Muscle layer of duodenum (tissue), 2 donors: ENCODE results near the gene PRDM16.
A peak's percentile ranks its signal among the peaks of the same experiment; 100 is the strongest.

ENCODE experiments used
- H3K27ac ChIP-seq: one replicate; pipeline ENCODE4 v1.7.0; 2013; ENCODE audit warnings: mild to moderate bottlenecking, low read length
- H3K27me3 ChIP-seq: one replicate; pipeline ENCODE4 v1.7.0; 2013; ENCODE audit warnings: low read depth, mild to moderate bottlenecking, control low read depth, low read length
- H3K36me3 ChIP-seq, 2 donors: one replicate each; pipeline ENCODE4 v1.7.0; 2013; ENCODE audit warnings: low read length in 2 of 2, control low read depth in 1 of 2, mild to moderate bottlenecking in 1 of 2; ENCODE audit not compliant: insufficient read depth in 2 of 2, control insufficient read depth in 1 of 2
- H3K4me1 ChIP-seq, 2 donors: one replicate each; pipeline ENCODE4 v1.7.0; 2013; ENCODE audit warnings: low read length in 2 of 2, mild to moderate bottlenecking in 2 of 2, control low read depth in 1 of 2, moderate library complexity in 1 of 2; ENCODE audit not compliant: insufficient read depth in 2 of 2, control insufficient read depth in 1 of 2
- H3K4me3 ChIP-seq, 2 donors: one replicate each; pipeline ENCODE4 v1.7.0; 2013; ENCODE audit warnings: low read length in 2 of 2, low read depth in 1 of 2, mild to moderate bottlenecking in 1 of 2
- H3K9me3 ChIP-seq, 2 donors: one replicate each; pipeline ENCODE4 v1.7.0; 2013; ENCODE audit warnings: low read length in 2 of 2, control low read depth in 1 of 2, mild to moderate bottlenecking in 1 of 2; ENCODE audit not compliant: control insufficient read depth in 1 of 2
- donor health status: healthy.

The PRDM16 gene

GRCh38 chr1:3066250-3066711 is 2.7 kb upstream of the PRDM16 start:
- Histone ChIP-seq H3K36me3 (no peaks in the 10 kb centered on the region), H3K4me3 (no peak overlapping the region), H3K27me3 (peaks cover 43% of the 10 kb centered on the region), H3K4me1 (peaks cover 0 to 41% of the 10 kb centered on the region in 2 donors), H3K9me3 (no peaks in the 10 kb centered on the region), H3K27ac (no peak overlapping the region)

- H3K9me3 ChIP-seq = no peaks in the 10 kb centered on the region
- no peaks in the 10 kb centered on the region for H3K36me3 ChIP-seq
- peaks cover 48% of the 10 kb centered on the region for H3K27me3 ChIP-seq
- H3K4me3 ChIP-seq = no peak overlapping the region
- peaks cover 0 to 42% of the 10 kb centered on the region in 2 donors for H3K4me1 ChIP-seq
- no peak overlapping the region for H3K27ac ChIP-seq
Observed at GRCh38 chr1:3066826-3067225, 2.2 kb upstream of the PRDM16 start.

- H3K27me3 ChIP-seq = peaks cover 51% of the 10 kb centered on the region
- no peak overlapping the region for H3K27ac ChIP-seq
Observed at GRCh38 chr1:3067301-3067670, 1.7 kb upstream of the PRDM16 start.

GRCh38 chr1:3067671-3068563 is 1.1 kb upstream of the PRDM16 start:
- H3K27me3 ChIP-seq = peaks cover 56% of the 10 kb centered on the region
- no peaks in the 10 kb centered on the region for H3K9me3 ChIP-seq
- H3K4me1 ChIP-seq = peaks cover 0 to 42% of the 10 kb centered on the region in 2 donors
- H3K27ac ChIP-seq = no peak overlapping the region
- H3K4me3 ChIP-seq = peak overlapping the region; percentile 7 to 60
- no peaks in the 10 kb centered on the region for H3K36me3 ChIP-seq

More at GRCh38 chr1:3067301-3067670, 1.7 kb upstream of the PRDM16 start:
- Histone ChIP-seq H3K4me1 (peaks cover 0 to 42% of the 10 kb centered on the region in 2 donors), H3K4me3 (peak overlapping the region; percentile 7 to 15), H3K36me3 (no peaks in the 10 kb centered on the region), H3K9me3 (no peaks in the 10 kb centered on the region)

GRCh38 chr1:3069491-3070308 is 697 bp downstream of the PRDM16 start:
- Histone ChIP-seq H3K27ac (no peak overlapping the region), H3K36me3 (no peaks in the 10 kb centered on the region), H3K4me3 (peak overlapping the region; percentile 42 to 78), H3K9me3 (no peaks in the 10 kb centered on the region), H3K27me3 (peaks cover 49% of the 10 kb centered on the region), H3K4me1 (peaks cover 0 to 41% of the 10 kb centered on the region in 2 donors)

- Histone ChIP-seq H3K4me3 (peak overlapping the region; percentile 11 to 78), H3K4me1 (peaks cover 0 to 41% of the 10 kb centered on the region in 2 donors), H3K27ac (no peak overlapping the region)
Observed at GRCh38 chr1:3070309-3070643, 1.3 kb downstream of the PRDM16 start.

GRCh38 chr1:3070644-3071564 is 1.9 kb downstream of the PRDM16 start:
- Histone ChIP-seq H3K27ac (peak overlapping the region; percentile 75), H3K36me3 (no peaks in the 10 kb centered on the region), H3K9me3 (no peaks in the 10 kb centered on the region), H3K4me3 (peak overlapping the region; percentile 33 to 56), H3K4me1 (peaks cover 0 to 41% of the 10 kb centered on the region in 2 donors), H3K27me3 (peaks cover 38% of the 10 kb centered on the region)

More at GRCh38 chr1:3070309-3070643, 1.3 kb downstream of the PRDM16 start:
- Histone ChIP-seq H3K27me3 (peaks cover 43% of the 10 kb centered on the region), H3K9me3 (no peaks in the 10 kb centered on the region), H3K36me3 (no peaks in the 10 kb centered on the region)

GRCh38 chr1:3071565-3072390 is 2.8 kb downstream of the PRDM16 start:
- Histone ChIP-seq H3K4me3 (peak overlapping the region in 1 of 2 donors; percentile 33), H3K36me3 (no peaks in the 10 kb centered on the region), H3K27me3 (peaks cover 29% of the 10 kb centered on the region), H3K27ac (peak overlapping the region; percentile 75), H3K4me1 (peaks cover 0 to 41% of the 10 kb centered on the region in 2 donors), H3K9me3 (no peaks in the 10 kb centered on the region)

- Histone ChIP-seq H3K4me3 (peak overlapping the region in 1 of 2 donors; percentile 33), H3K27me3 (peaks cover 21% of the 10 kb centered on the region), H3K4me1 (peaks cover 0 to 35% of the 10 kb centered on the region in 2 donors), H3K36me3 (no peaks in the 10 kb centered on the region), H3K27ac (no peak overlapping the region), H3K9me3 (no peaks in the 10 kb centered on the region)
Observed at GRCh38 chr1:3072391-3073185, 3.6 kb downstream of the PRDM16 start.
